GM18505 (cell line): Measurements from ENCODE around the gene HOXC11.

Experiments
- ATAC-seq: cut with Tn5 transposase; IDR thresholded peaks from one replicate; pipeline ENCODE4 v1.9.1; 2021; ENCODE audit not compliant: unreplicated experiment
- POLR2A ChIP-seq: IDR thresholded peaks from 4 replicates; pipeline ENCODE4 v1.6.1; 2011; ENCODE audit warnings: borderline replicate concordance; ENCODE audit not compliant: insufficient read depth, insufficient read length; ENCODE audit errors: extremely low read depth

The HOXC11 gene

DNA sequence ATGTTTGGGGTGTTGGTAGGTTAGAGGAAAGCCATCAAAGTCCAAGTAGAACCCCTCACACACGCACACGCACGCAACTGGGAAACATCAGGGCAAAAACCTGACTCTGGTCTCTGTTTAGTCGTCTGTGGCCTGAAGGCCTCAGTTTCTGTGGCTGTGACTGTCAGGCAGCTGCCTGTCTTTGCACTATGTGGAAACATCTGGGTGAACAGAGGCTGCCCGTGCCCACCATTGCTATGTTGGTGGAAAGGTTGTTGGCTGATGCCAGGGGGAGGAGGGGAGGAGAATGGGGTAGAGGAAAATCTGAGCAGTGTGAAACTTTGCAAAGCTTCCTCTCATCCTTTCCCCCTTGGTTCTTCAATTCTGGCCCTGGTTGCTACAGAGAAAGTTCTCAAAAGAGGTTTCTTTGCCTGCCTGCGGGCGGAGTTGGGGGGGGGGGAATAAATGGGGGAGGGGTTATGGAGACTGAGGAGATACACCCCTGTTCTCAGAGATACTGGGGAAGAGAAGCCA, 19.5 kb downstream of the HOXC11 start:
- no peak for ATAC-seq
- no peak for TF ChIP-seq POLR2A

- no peak for ATAC-seq
Observed at GRCh38 chr12:53993162-53994008, 20.5 kb downstream of the HOXC11 start.

DNA sequence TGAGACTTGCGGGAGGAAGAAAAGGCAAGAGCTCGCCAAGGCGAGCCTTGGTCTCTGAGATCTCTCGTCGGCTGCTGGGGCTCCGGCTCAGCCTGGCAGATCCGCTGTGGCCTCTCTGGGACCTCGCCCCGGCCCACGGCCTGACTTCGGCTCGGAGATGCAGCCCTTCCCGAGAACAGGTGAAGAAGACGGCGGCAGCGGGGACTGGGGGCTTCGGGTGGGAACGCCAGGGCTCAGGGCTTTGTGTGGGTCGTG, 21.0 kb downstream of the HOXC11 start:
- TF ChIP-seq POLR2A, result no peak
- ATAC-seq, result no peak

More at GRCh38 chr12:53993162-53994008, 20.5 kb downstream of the HOXC11 start:
- TF ChIP-seq POLR2A, result no peak

- TF ChIP-seq POLR2A, result no peak
- ATAC-seq, result no peak
Observed at GRCh38 chr12:53994264-53995001, 21.5 kb downstream of the HOXC11 start.

DNA sequence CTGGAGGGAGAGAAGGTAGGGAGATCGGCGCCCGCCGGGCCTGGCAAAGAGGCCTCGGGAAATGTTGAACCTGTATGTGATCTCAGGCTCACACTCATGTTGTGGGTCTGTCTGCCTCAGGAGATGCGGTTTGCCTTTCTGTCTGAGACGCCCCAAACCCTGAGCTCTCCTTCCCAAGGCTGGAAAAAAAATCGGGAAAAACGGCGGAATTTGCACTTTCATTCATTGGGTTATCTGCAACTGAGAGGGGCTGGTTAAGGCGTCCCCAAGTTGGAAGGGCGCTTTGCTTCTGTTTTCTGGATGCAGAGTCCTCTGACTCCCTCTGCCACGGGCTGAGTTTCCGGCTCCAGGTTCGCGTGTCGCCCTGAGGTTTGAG, 22.1 kb downstream of the HOXC11 start:
- no peak for TF ChIP-seq POLR2A
- ATAC-seq, result no peak

GRCh38 chr12:53995378-53996239, 22.7 kb downstream of the HOXC11 start:
- TF ChIP-seq POLR2A, result no peak
- ATAC-seq, result no peak

GRCh38 chr12:53996240-53997203, 23.6 kb downstream of the HOXC11 start:
- no peak for ATAC-seq

DNA sequence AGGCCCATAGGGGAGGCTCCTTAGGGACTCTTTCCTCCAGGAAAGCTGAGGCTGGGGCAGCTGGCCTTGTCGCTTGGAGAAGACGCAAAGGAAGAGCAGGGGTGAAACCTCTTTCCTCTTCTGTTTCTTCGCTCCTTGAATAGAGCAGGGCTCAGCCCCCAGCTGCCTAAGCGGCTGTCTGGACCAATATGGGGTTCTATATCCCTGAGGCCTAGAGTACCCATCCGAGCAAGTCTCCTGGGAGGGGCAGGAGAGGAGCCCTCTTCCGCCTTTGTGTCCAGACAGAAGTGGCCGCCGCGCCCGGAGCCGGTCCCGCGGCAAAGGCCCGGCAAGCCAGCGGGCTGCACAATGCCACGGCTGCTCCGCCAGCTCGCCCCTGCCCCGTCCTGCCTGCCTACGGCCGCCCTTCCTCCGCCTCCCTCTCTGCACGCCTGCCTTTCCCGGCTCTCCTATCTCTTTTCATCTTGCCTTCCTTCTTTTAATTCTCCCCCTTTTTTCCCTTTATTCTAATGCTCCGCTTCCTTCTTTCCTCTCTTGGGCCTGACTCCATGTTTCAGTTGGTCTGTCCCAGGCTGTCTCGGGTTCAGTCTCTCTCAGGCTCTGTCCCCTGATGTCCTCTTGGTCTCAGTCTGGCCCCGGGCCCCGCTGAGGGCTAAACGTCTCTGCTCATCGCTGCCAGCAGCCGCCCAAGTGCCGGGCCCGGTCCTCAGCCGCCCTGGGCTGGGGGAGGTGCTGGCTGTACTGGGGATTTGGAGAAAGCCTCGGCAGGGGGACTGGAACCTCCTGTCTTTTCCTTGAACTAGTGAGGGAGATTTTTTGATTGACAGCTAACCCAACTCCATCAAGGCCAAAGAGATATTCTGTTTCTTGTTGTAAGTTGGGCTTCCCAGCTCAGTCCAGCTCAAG, 24.5 kb downstream of the HOXC11 start:
- ATAC-seq, result no peak

More at GRCh38 chr12:53996240-53997203, 23.6 kb downstream of the HOXC11 start:
- no peak for TF ChIP-seq POLR2A

DNA sequence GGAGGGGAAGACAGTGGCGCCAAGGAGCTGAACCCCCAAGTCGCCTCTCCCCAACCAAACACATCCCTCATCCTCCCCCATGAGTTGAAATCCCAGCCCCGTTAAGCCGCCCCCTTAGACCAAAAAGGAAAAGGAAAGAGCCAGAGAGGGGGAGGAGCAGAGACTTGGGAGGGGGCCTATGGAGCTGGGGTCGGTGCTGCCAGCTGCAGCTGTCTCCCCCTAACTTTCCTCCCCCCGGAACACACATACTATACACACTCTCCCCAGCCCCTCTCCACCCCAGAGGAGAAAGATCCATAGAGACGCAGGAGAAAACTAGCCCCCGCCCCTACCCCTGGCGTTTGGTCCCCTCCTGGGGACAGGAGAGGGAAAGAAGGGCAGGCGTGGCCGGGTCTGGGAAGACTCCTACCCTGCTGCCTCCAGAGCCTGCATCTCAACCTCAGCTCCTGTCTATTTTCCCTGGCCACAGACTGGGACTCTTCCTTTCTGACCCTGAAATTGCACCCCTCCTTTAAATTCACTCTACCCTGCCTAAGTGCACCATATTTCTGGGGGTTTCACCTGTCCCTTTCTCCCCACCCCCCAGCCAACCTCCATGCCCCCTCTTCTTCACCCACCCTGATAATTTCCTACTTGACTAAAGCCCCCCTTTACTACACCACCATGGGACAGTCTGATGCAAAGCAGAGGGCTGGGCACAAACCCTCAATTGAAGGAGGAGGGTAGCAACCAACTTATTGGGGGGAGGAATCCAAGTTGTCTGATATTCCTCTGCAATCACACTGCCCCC, 25.4 kb downstream of the HOXC11 start:
- no peak for TF ChIP-seq POLR2A
- no peak for ATAC-seq

More for the DNA sequence above, 24.5 kb downstream of the HOXC11 start:
- TF ChIP-seq POLR2A, result no peak

DNA sequence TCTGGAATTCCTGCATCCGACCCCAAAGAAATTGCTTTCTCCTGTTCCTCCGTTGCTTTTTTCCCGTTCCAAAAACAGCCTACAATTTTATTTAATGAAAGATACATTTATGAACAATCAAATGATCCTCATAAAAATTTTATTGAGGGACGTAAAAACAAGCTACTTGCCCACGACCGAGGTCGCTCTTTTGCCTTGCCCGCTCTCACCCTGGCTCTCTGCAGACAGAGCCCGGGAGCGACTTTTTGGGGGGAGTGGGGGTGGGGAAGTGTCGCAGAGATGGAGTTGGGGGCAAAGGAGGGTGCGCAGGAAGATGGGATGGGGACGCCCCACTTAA, 25.9 kb downstream of the HOXC11 start:
- no peak for TF ChIP-seq POLR2A

GRCh38 chr12:53999559-54000115, 26.7 kb downstream of the HOXC11 start:
- TF ChIP-seq POLR2A, result no peak
- no peak for ATAC-seq

More for the DNA sequence above, 25.9 kb downstream of the HOXC11 start:
- ATAC-seq, result no peak
